Myocyte (in vitro differentiated cells): ENCODE data around the gene RBP5. TPM values are rescaled to one million over a fixed set of nuclear protein-coding genes. Genes with fewer than 3 reads are reported as not detected.

Experiments
- DNase-seq: peaks from one replicate; pipeline ENCODE4 v3.0.0-alpha.2; 2012; ENCODE audit warnings: low read depth
- total RNA-seq: library from RNA; depleted of rRNA; stranded (reverse); fragments of >200 nt; gene quantifications from 2 replicates; pipeline ENCODE4 v1.2.3, GENCODE V29; 2014

Gene RBP5
- total RNA-seq, 1 donor from 2014 or later: not detected

DNA sequence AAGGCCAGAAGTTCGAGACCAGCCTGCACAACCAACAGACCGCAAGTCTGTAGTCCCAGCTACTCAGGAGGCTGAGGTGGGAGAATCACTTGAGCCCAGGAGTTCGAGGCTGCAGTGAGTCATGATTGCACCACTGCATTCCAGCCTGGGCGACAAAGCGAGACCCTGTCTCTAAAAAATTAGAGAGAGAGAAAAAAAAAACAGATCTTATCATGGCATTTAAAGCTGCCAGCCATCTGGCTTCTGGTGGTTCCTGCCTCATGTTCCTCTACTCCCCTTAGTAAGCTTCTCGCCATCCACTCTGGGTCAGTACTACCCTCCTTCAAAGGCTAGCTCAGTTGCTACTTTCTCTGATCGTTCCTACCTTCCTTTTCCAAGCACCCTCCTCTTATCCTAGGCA, 17.5 kb upstream of the RBP5 start:
- DNase-seq: no peak

DNA sequence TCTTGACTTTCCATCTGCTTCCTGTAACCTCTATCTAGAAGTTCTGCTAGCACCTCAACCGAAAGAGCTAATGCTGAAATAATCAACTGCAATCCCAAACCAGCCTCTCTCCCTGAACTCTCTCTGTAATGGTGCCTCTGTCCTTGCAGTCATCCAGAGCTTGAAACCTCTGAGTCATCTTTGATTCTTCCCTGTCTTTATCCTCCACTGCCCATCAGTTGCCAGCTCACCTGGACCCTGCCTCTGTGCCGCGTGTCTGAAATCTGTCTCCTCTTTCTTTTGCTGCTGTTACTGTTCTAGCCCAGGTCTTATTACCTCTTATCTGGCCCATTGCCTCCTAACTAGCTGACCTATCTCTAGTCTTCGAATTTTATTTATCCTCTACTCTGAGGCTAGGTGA, 17.0 kb upstream of the RBP5 start:
- DNase-seq: no peak

- peak; percentile 93 for DNase-seq
These were observed 15.9 kb upstream of the RBP5 start for GRCh38 chr12:7144414-7145120.

- DNase-seq: peak; percentile 20
These were observed 14.9 kb upstream of the RBP5 start for GRCh38 chr12:7143564-7143963.

GRCh38 chr12:7142809-7143465, 14.2 kb upstream of the RBP5 start:
- DNase-seq: no peak

GRCh38 chr12:7142056-7142644, 13.5 kb upstream of the RBP5 start:
- DNase-seq: peak; percentile 68

DNA sequence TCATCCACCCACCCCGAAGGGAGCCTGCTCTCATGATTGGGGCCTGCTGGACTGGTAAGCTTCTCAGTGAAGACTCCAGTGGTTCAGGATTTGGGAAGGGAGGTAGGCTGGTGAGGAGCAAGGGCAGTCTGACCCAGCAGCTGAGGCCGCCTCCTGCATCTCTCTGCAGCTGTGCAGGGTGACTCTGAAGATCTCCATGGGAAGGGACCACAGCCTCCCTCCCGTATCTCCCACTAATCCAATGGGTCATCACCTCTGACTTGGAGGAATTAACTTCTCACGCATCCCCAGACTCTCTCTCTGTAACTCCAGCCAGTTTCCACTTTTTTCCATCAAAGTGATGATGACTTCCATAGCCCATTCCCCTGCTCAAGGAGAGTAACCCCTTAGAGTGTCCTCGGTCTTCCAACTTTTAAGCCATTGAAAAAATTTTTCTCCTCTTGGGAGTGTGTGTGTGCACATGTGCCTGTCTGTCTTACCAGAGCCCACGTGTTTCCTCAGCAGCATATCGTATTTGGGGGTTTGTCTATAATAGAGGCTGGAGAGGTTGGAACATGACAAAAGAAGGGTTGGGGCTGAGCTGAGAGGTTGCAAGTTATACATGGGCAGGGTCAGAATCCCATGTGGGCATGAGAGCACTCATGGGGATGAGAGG, 12.8 kb upstream of the RBP5 start:
- DNase-seq: peak; percentile 77

DNA sequence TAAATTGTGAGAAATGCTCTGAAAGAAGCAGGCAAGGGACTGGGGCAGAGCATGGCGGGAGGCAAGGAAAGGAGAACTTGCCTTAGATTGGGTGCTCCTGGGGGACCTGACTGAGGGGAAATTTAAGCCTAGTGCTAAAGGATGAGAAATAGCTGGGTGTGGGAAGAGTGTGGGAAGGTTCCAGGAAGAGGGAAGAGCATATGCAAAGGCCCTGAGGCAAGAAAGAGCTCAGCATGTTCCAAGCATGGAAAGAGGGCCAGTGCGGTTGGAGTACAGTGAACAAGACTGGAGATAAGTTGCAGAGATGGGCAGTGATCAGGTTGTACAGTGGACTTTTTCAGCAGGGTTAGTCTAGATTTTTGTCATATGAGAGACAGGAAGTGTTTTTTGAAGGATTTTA, 10.5 kb upstream of the RBP5 start:
- no peak for DNase-seq

DNA sequence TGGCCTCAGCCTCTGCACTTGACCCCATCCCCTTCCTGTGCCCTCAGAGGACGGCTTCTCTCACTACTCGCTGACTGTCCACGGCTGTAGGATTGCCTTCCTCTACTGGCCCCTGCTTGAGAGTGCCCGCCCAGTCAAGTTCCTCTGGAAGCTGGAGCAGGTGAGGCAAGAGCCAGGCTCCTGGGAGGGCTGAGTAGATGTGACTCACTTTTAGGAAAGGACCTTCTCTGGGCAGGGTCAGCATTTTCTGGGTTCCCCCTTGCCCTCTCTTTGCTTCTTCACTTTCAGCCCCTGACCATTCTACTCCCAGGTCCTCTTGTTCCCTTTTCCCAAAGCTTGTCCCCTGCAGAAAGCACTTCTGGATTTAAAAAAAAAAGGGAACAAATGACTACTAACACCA, 9.2 kb upstream of the RBP5 start:
- no peak for DNase-seq

DNA sequence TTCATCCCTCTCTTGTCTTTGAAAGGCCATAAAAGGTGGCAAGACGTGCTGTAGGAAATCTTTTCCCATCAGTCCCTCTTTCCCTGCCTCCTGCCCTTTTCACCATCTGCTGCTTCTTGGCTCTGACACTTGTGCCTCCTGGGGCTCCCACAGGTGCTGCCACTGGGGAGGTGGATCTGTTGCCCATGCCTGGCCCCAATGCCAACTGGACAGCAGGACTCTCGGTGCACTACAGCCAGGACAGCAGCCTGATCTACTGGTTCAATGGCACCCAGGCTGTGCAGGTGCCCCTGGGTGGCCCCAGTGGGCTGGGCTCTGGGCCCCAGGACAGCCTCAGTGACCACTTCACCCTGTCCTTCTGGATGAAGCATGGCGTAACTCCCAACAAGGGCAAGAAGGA, 8.0 kb upstream of the RBP5 start:
- no peak for DNase-seq

- no peak for DNase-seq
These were observed 7.4 kb upstream of the RBP5 start for GRCh38 chr12:7136071-7136470.

DNA sequence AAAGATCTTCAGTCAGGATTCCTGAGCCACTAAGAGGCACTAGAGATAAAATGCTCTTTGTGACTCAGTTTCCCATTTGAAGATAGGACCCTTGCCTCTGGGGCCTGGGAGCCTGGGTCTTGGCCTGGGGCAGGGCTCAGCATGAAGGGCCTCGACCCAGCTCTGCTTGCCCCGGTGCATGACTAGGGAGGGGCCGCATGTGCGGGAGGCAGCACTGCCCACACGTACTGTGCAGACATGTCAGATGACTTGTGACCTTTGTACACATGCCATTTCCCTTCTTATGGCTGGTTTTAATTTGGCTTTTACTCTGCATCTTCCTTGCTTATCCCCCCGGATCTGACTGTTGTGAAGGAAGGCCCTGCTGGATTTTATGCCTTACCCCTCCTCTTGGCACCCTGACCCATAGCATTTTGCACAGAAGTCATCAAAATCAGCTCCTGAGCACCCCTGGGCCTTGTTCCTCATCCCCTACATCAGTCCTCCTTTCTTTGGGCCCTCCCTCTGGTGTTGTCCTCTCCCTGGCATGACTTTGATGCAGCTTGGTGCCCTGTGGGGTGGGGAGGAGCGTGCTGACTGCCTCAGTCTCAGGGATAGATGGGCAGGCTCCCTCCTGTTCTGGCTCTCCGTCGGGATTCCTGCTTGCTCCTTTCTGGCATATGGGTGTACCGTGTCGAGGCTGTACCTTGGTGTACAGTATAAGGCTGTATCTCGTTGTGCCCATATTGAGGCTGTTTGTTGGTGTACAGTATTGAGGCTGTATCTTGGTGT, 5.9 kb upstream of the RBP5 start:
- DNase-seq: no peak

DNA sequence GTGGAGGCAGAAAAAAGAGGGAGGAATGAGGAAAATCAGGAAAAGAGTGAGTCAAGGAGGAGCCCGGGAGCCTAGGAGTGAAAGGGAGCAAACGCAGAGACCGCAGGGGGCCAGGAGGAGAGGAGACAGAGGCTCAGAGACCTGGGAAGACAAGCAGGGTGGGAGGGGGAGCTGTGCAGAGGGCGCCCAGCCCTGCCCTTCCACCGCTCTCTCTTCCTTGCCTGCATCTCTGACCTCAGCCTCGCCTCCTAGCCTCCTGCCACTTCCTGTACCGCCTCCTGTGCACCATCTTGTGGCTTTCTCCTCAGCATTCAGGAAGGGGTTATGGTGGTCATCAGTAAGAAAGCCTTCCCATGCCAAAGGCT, 2.8 kb upstream of the RBP5 start:
- DNase-seq: no peak

GRCh38 chr12:7130701-7131501, 2.2 kb upstream of the RBP5 start:
- peak; percentile 25 for DNase-seq

- DNase-seq: peak; percentile 72
These were observed 1.4 kb upstream of the RBP5 start, which contains the start of gene CLSTN3 for GRCh38 chr12:7129872-7130691. Gene CLSTN3, plus strand, starts transcription at chr12:7130371. Its CDS starts 278 bp downstream, at chr12:7130649.

DNA sequence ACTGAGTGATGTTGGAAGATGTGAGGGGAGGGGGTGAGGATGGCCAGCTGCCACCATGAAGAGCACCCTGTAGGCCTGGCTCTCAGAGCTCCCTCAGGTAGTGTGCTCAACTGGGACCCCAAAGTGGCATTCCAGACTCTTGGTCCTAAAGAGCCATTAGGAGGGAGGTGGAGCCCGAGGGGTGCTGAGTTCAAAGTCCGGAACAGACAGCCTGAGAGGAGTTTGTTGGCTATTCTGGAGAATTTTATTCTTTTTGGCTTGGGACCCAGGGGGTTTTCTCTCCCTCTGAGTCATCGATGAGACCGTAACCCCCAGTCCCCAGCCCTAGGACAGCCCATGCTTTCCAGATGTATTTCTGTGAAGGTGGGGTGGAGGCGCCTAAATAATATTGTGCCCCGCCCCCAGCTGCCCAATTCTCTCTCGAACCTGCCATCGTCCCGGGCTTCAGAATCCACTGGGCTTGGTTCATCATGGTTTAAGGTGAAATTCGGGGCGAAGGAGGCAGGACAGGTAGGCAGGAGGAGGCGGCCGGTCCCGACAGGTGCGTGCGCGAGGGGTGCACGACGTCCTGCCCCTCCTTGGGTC, 690 bp upstream of the RBP5 start:
- DNase-seq: no peak

- DNase-seq: no peak
These were observed 618 bp downstream of the RBP5 start for GRCh38 chr12:7127916-7128626.

DNA sequence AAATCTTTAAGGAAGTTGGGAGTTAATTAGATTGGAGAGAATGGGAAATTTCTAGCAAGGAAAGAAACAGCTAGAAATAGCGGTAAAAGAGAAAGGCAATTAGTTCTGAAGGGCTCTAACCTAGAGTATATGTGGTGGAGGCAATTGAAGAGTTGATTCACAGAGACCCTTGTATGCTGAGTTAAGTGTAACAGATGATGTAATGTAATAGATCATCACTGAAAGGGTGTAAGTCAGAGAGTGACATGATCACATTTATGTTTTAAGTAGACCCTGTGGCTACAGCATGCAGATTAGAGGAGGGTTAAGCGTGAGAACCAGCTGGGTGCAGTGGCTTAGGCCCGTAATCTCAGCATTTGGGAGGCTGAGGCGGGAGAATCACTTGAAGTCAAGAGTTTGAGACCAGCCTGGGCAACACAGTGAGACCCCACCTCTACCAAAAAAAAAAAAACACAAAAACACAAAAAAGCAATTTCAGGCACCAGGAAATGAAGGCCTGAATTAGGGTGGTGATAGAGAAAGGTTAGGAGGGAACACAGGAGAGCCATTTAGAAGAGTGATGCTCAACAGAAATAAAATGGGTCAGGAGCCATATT, 3.0 kb downstream of the RBP5 start:
- no peak for DNase-seq
